Activated CD8-positive, alpha-beta memory T cell treated with anti-CD3 and anti-CD28 coated beads for 24 hours (primary cell): ENCODE measurements around the gene SMPD2.
"Not testable (repeated sequence)": the region's sequence is repeated elsewhere in the genome, so short reads cannot be mapped to it uniquely, and the experiment has no call there.

ENCODE experiments used
- DNase-seq: peaks from one replicate; pipeline ENCODE4 v3.0.0-alpha.2; 2020

The SMPD2 gene

GRCh38 chr6:109447087-109447486 lies 6.6 kb downstream of the SMPD2 start:
- peak; percentile 53 for DNase-seq

- DNase-seq: peak; percentile 56
Observed at GRCh38 chr6:109447878-109448555, 7.5 kb downstream of the SMPD2 start.

- peak; percentile 55 for DNase-seq
Observed at GRCh38 chr6:109448615-109449014, 8.1 kb downstream of the SMPD2 start.

- DNase-seq: peak; percentile 57
Observed at GRCh38 chr6:109449064-109449794, 8.7 kb downstream of the SMPD2 start.

GRCh38 chr6:109449795-109450673 lies 9.5 kb downstream of the SMPD2 start:
- peak; percentile 67 for DNase-seq

GRCh38 chr6:109450801-109451200 lies 10.3 kb downstream of the SMPD2 start:
- DNase-seq: peak; percentile 43

GRCh38 chr6:109451376-109451775 lies 10.9 kb downstream of the SMPD2 start:
- DNase-seq: peak; percentile 55

- peak; percentile 52 for DNase-seq
Observed at GRCh38 chr6:109452181-109452580, 11.7 kb downstream of the SMPD2 start.

GRCh38 chr6:109453156-109453555 lies 12.6 kb downstream of the SMPD2 start:
- peak; percentile 55 for DNase-seq

GRCh38 chr6:109453594-109454495 lies 13.3 kb downstream of the SMPD2 start:
- peak; percentile 60 for DNase-seq

GRCh38 chr6:109454496-109455436 lies 14.2 kb downstream of the SMPD2 start:
- peak; percentile 87 for DNase-seq

- DNase-seq: peak; percentile 80
Observed at GRCh38 chr6:109455437-109456110, 15.1 kb downstream of the SMPD2 start, which contains the start of gene MICAL1. Gene MICAL1, minus strand, starts transcription at chr6:109455772. Its CDS starts 1,576 bp downstream, at chr6:109454196.

- no peak for DNase-seq
Observed at GRCh38 chr6:109456111-109456583, 15.6 kb downstream of the SMPD2 start.

- DNase-seq: peak; percentile 54
Observed at GRCh38 chr6:109456710-109457561, 16.4 kb downstream of the SMPD2 start.

GRCh38 chr6:109457562-109457996 lies 17.1 kb downstream of the SMPD2 start:
- peak; percentile 50 for DNase-seq

GRCh38 chr6:109458774-109459531 lies 18.4 kb downstream of the SMPD2 start:
- DNase-seq: no peak

GRCh38 chr6:109460161-109460829 lies 19.8 kb downstream of the SMPD2 start:
- no peak for DNase-seq

- DNase-seq: not testable (repeated sequence)
Observed at GRCh38 chr6:109461205-109461604, 20.7 kb downstream of the SMPD2 start.
